Lung (tissue), 12 donors: ENCODE results near the gene HS6ST2. TPM values are rescaled to one million over a fixed set of nuclear protein-coding genes. Genes with fewer than 3 reads are reported as not detected.

Experiments
- ATAC-seq: fragments of 200-7000 bp; cut with Tn5 transposase; one replicate; pipeline ENCODE4 v1.9.1; 2020; ENCODE audit warnings: moderate number of reproducible peaks; ENCODE audit not compliant: insufficient read depth, low FRiP score
- DNase-seq, 3 donors: peaks; one replicate each; pipeline ENCODE4 v3.0.0-alpha.2; 2013 to 2017
- H3K27ac ChIP-seq, 2 donors: one replicate each; pipeline ENCODE4 v1.5.1; 2013; ENCODE audit warnings: mild to moderate bottlenecking in 2 of 2, moderate library complexity in 2 of 2, control low read depth in 1 of 2, inconsistent platforms in 1 of 2, low read depth in 1 of 2, low read length in 1 of 2
- H3K27me3 ChIP-seq, 3 donors: one replicate each; pipeline ENCODE4 v1.5.1; 2013; ENCODE audit warnings: low read length in 2 of 3; ENCODE audit not compliant: control insufficient read depth in 3 of 3, insufficient read depth in 3 of 3
- H3K36me3 ChIP-seq, 4 donors: one replicate each; pipeline ENCODE4 v1.5.1; 2013; ENCODE audit warnings: low read length in 4 of 4, mild to moderate bottlenecking in 1 of 4, moderate library complexity in 1 of 4; ENCODE audit not compliant: control insufficient read depth in 4 of 4, insufficient read depth in 4 of 4
- H3K4me1 ChIP-seq, 5 donors: one replicate each; pipeline ENCODE4 v1.5.1; 2013; ENCODE audit warnings: low read length in 5 of 5, mild to moderate bottlenecking in 2 of 5, moderate library complexity in 1 of 5; ENCODE audit not compliant: control insufficient read depth in 5 of 5, insufficient read depth in 5 of 5
- H3K4me3 ChIP-seq: one replicate; pipeline ENCODE4 v1.5.1; 2013; ENCODE audit warnings: mild to moderate bottlenecking, control low read depth, moderate library complexity
- H3K9ac ChIP-seq, 2 donors: one replicate each; pipeline ENCODE4 v1.5.1; 2013; ENCODE audit warnings: low read length in 2 of 2, control low read depth in 1 of 2; ENCODE audit not compliant: insufficient read depth in 1 of 2
- H3K9me3 ChIP-seq, 4 donors: one replicate each; pipeline ENCODE4 v1.5.1; 2013; ENCODE audit warnings: low read length in 3 of 4, mild to moderate bottlenecking in 1 of 4, moderate library complexity in 1 of 4; ENCODE audit not compliant: control insufficient read depth in 4 of 4, insufficient read depth in 3 of 4
- WGBS, 2 donors: extraction: QIAGEN DNeasy Blood & Tissue Kit; methylation state at CpG; one replicate each; pipeline ENCODE4 v1.1.7; 2013; 5-methylcytosine and 5-hydroxymethylcytosine counted together
- polyA plus RNA-seq, 2 donors: library from polyadenylated mRNA; stranded (reverse); fragments of 200-250 nt; gene quantifications; one replicate each; pipeline ENCODE4 v1.2.1, GENCODE V29; 2013
- total RNA-seq, 2 donors: library from RNA; depleted of rRNA in 1 of 2; stranded (reverse); fragments of >200 nt in 1 of 2; gene quantifications; one replicate each; pipeline ENCODE4 v1.2.1, GENCODE V29; 2014 to 2021
- TF ChIP-seq, protein P1 (sequence below): IDR thresholded peaks from 2 replicates; pipeline ENCODE4 v1.5.1; 2012; ENCODE audit warnings: mild to moderate bottlenecking; ENCODE audit errors: control extremely low read depth, extremely low read depth
- donor health status: control.
- donor health status: control.
- donor health status: Bipolar disorder and iron deficiency.
- donor health status: healthy.
- donor health status: DM: yes; HTN: yes; CAD: no.

HS6ST2 gene
- total and polyA plus RNA-seq, 4 donors, result 0.28 to 14.3 (median 2.2) TPM

DNA sequence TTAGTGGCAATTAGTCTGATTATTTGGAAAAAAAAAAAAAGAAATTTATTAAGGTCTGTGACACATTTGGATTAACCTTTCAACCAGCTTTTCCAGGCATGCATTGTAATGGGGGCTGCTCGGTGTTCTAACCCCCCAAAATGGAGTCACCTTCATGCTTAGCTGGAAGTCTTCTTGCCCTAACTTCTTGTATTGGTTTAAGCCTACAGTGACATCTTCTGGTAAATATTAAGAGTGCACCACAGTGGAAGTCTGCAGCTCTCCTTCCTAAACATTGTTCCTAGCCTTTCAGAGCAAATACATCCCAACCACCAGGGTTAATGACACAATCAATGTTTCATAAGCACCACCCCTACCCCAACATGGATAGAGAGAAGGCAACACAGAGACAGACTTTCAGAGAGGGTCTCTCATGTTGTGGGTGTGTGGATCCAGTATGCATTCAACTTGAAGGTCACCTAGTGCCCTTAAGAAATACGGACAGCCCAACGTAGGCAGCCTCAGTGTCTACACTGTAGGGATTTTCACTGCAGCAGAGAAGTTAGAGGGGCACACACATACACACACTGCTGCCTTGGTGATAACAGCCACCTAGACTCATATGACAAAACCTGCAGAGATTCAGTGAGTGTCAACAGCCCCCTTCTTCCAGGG lies 326.7 kb downstream of the HS6ST2 start:
- Histone ChIP-seq H3K27me3 (peaks cover 0 to 17% (median 12%) of the 10 kb centered on the region in 3 donors), H3K4me1 (no peaks in the 10 kb centered on the region), H3K27ac (no peak overlapping the region), H3K9ac (no peak overlapping the region), H3K9me3 (peaks cover 0 to 3% (median 0%) of the 10 kb centered on the region in 4 donors), H3K36me3 (no peaks in the 10 kb centered on the region), H3K4me3 (no peak overlapping the region)
- TF ChIP-seq, protein P1, sequence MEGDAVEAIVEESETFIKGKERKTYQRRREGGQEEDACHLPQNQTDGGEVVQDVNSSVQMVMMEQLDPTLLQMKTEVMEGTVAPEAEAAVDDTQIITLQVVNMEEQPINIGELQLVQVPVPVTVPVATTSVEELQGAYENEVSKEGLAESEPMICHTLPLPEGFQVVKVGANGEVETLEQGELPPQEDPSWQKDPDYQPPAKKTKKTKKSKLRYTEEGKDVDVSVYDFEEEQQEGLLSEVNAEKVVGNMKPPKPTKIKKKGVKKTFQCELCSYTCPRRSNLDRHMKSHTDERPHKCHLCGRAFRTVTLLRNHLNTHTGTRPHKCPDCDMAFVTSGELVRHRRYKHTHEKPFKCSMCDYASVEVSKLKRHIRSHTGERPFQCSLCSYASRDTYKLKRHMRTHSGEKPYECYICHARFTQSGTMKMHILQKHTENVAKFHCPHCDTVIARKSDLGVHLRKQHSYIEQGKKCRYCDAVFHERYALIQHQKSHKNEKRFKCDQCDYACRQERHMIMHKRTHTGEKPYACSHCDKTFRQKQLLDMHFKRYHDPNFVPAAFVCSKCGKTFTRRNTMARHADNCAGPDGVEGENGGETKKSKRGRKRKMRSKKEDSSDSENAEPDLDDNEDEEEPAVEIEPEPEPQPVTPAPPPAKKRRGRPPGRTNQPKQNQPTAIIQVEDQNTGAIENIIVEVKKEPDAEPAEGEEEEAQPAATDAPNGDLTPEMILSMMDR, result peak; percentile 32
- WGBS, 2 donors, result 53 to 56% methylated on average over 3 of the region's 3 CpGs
- DNase-seq (peak in 2 of 3 donors; percentile 38 to 64), ATAC-seq (no peak)

DNA sequence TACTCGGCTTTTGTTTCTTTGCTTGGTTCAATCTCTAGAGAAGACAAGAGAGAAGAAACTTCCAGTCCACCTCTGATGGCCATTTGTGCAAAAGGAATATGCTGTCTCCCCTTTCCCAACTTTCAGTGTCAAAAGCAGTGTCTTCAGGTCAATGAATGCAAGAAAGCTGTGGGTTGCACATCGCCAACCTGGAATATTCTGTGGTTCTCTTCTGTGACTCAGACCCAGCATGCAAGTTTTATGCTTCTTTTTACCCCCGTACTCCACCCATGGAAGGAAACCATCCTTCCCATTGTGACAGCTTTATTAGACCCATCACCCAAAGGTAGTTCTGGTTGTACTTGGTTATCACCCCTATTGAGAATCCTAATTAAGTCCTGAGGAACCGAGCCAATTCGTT lies 334.0 kb downstream of the HS6ST2 start:
- DNase-seq (no peak), ATAC-seq (no peak)
- Histone ChIP-seq H3K27ac (no peak overlapping the region), H3K9me3 (peaks cover 0 to 3% (median 0%) of the 10 kb centered on the region in 4 donors), H3K9ac (no peak overlapping the region), H3K36me3 (no peaks in the 10 kb centered on the region), H3K4me1 (no peaks in the 10 kb centered on the region), H3K4me3 (no peak overlapping the region), H3K27me3 (peaks cover 0 to 19% (median 17%) of the 10 kb centered on the region in 3 donors)
- TF ChIP-seq, protein P1, result no peak
- 68 to 86% methylated on average over 5 of the region's 5 CpGs for WGBS, 2 donors

DNA sequence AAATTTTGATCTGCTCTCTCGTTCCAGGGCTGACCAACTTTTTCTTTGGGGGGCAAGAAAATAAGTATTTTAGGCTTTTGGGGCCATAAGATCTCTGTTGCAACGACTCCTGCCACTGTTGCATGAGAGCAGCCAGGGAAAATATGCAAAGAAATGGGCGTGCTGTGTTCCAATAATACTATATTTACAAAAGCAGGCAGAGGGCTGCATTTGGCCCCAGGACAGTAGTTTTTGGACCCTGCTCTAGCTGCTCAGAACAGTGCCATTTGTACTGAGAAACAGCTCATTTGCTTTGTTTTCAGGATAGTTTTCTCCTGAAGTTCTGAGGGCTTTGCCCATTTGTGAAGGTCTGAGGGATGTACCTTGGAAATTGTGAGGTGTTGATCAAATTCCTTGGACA lies 334.5 kb downstream of the HS6ST2 start:
- 59 to 76% methylated on average over 3 of the region's 3 CpGs for WGBS, 2 donors
- H3K27ac ChIP-seq, result no peak overlapping the region
- no peak overlapping the region for H3K4me3 ChIP-seq
- no peaks in the 10 kb centered on the region for H3K4me1 ChIP-seq
- no peaks in the 10 kb centered on the region for H3K36me3 ChIP-seq
- H3K9me3 ChIP-seq, result peaks cover 0 to 3% (median 0%) of the 10 kb centered on the region in 4 donors
- no peak overlapping the region for H3K9ac ChIP-seq
- ATAC-seq (no peak), DNase-seq (no peak)
- TF ChIP-seq, protein P1, result no peak
- peaks cover 0 to 18% (median 14%) of the 10 kb centered on the region in 3 donors for H3K27me3 ChIP-seq
